ENCODE measurements around the gene TLE1.

TLE1 gene

GRCh38 chr9:81570083-81570482 lies 119.3 kb downstream of the TLE1 start:
- DNase-seq, result no peak

- no peak for DNase-seq
Observed at GRCh38 chr9:81566074-81566698, 123.2 kb downstream of the TLE1 start.

- no peak for DNase-seq
Observed at GRCh38 chr9:81565609-81566008, 123.7 kb downstream of the TLE1 start.

- no peak for DNase-seq
Observed at GRCh38 chr9:81565144-81565543, 124.2 kb downstream of the TLE1 start.

- DNase-seq, result no peak
Observed at GRCh38 chr9:81564632-81565031, 124.7 kb downstream of the TLE1 start.

- DNase-seq, result no peak
Observed at GRCh38 chr9:81563739-81564138, 125.6 kb downstream of the TLE1 start.

GRCh38 chr9:81563020-81563407 lies 126.3 kb downstream of the TLE1 start:
- DNase-seq, result no peak

- no peak for DNase-seq
Observed at GRCh38 chr9:81562231-81563019, 126.9 kb downstream of the TLE1 start.

- DNase-seq, result no peak
Observed at GRCh38 chr9:81560851-81561732, 128.3 kb downstream of the TLE1 start.

- no peak for DNase-seq
Observed at GRCh38 chr9:81559709-81560108, 129.6 kb downstream of the TLE1 start.

- no peak for DNase-seq
Observed at GRCh38 chr9:81559197-81559596, 130.2 kb downstream of the TLE1 start.

- no peak for DNase-seq
Observed at GRCh38 chr9:81558091-81558830, 131.1 kb downstream of the TLE1 start.

GRCh38 chr9:81557452-81558090 lies 131.8 kb downstream of the TLE1 start:
- no peak for DNase-seq

GRCh38 chr9:81556923-81557322 lies 132.4 kb downstream of the TLE1 start:
- no peak for DNase-seq

- DNase-seq, result no peak
Observed at GRCh38 chr9:81552581-81552991, 136.8 kb downstream of the TLE1 start.

GRCh38 chr9:81550207-81550583 lies 139.2 kb downstream of the TLE1 start:
- no peak for DNase-seq

- DNase-seq, result no peak
Observed at GRCh38 chr9:81549500-81550206, 139.7 kb downstream of the TLE1 start.

- DNase-seq, result no peak
Observed at GRCh38 chr9:81548911-81549310, 140.4 kb downstream of the TLE1 start.

GRCh38 chr9:81546489-81546888 lies 142.9 kb downstream of the TLE1 start:
- no peak for DNase-seq

- DNase-seq, result no peak
Observed at GRCh38 chr9:81543695-81544094, 145.7 kb downstream of the TLE1 start.

- DNase-seq, result no peak
Observed at GRCh38 chr9:81542118-81542889, 147.0 kb downstream of the TLE1 start.

All from effector CD8-positive, alpha-beta T cell (primary cell).